Measurements from ENCODE around the gene KIF6.

KIF6 gene

GRCh38 chr6:39411465-39411864, 313.7 kb downstream of the KIF6 start:
- H3K9me2 ChIP-seq (replicated peaks; ENCODE audit: insufficient read depth, low read length) = no peaks in the 10 kb centered on the region
- H3K9me3 ChIP-seq (replicated peaks; ENCODE audit: insufficient read depth, low read length) = no peaks in the 10 kb centered on the region
- no peaks in the 10 kb centered on the region for H3K79me2 ChIP-seq (ENCODE audit: low read length)
- no peak overlapping the region for H3K27ac ChIP-seq (ENCODE audit: low read length)
- H3K4me1 ChIP-seq (ENCODE audit: low read length) = no peaks in the 10 kb centered on the region
- no peak for DNase-seq
- no peaks in the 10 kb centered on the region for H3K27me3 ChIP-seq (replicated peaks; ENCODE audit: insufficient read depth, low read length)
- no peak for TF ChIP-seq EZH2phosphoT487 (IDR thresholded peaks at IDR 0.05; ENCODE audit: low read length)
- no peaks in the 10 kb centered on the region for H4K20me1 ChIP-seq (ENCODE audit: insufficient read depth, low read length)
- H3K4me2 ChIP-seq (ENCODE audit: low read depth, low read length) = no peak overlapping the region
- H2AFZ ChIP-seq (ENCODE audit: low read length) = no peak overlapping the region
- no peaks in the 10 kb centered on the region for H3K36me3 ChIP-seq (replicated peaks; ENCODE audit: insufficient read depth, low read length)
- H3K4me3 ChIP-seq (ENCODE audit: low read length) = no peak overlapping the region
- H3F3A ChIP-seq (ENCODE audit: insufficient read depth, low read length) = no peaks in the 10 kb centered on the region
- no peak overlapping the region for H3K9ac ChIP-seq (ENCODE audit: low read length)

- no peaks in the 10 kb centered on the region for H3K79me2 ChIP-seq (ENCODE audit: low read length)
- no peak overlapping the region for H2AFZ ChIP-seq (ENCODE audit: low read length)
- no peaks in the 10 kb centered on the region for H3K36me3 ChIP-seq (replicated peaks; ENCODE audit: insufficient read depth, low read length)
- no peaks in the 10 kb centered on the region for H3K9me3 ChIP-seq (replicated peaks; ENCODE audit: insufficient read depth, low read length)
- H3K27ac ChIP-seq (ENCODE audit: low read length) = no peak overlapping the region
- no peak overlapping the region for H3K4me2 ChIP-seq (ENCODE audit: low read depth, low read length)
- no peak overlapping the region for H3K4me3 ChIP-seq (ENCODE audit: low read length)
- no peaks in the 10 kb centered on the region for H3K4me1 ChIP-seq (ENCODE audit: low read length)
- H3K9me2 ChIP-seq (replicated peaks; ENCODE audit: insufficient read depth, low read length) = no peaks in the 10 kb centered on the region
- no peak for TF ChIP-seq CTCF (IDR thresholded peaks at IDR 0.05; ENCODE audit: low read length)
- TF ChIP-seq EZH2phosphoT487 (IDR thresholded peaks at IDR 0.05; ENCODE audit: low read length) = no peak
- no peak for TF ChIP-seq EZH2 (optimal IDR thresholded peaks at IDR 0.05; ENCODE audit: low read depth, low read length)
- H3K27me3 ChIP-seq (replicated peaks; ENCODE audit: insufficient read depth, low read length) = no peaks in the 10 kb centered on the region
- H3K9ac ChIP-seq (ENCODE audit: low read length) = no peak overlapping the region
- no peaks in the 10 kb centered on the region for H3F3A ChIP-seq (ENCODE audit: insufficient read depth, low read length)
- DNase-seq = no peak
- no peaks in the 10 kb centered on the region for H4K20me1 ChIP-seq (ENCODE audit: insufficient read depth, low read length)
Measured at GRCh38 chr6:39411001-39411400, 314.2 kb downstream of the KIF6 start.

GRCh38 chr6:39409889-39410288, 315.3 kb downstream of the KIF6 start:
- no peak overlapping the region for H3K27ac ChIP-seq (ENCODE audit: low read length)
- H3F3A ChIP-seq (ENCODE audit: insufficient read depth, low read length) = no peaks in the 10 kb centered on the region
- H3K9me2 ChIP-seq (replicated peaks; ENCODE audit: insufficient read depth, low read length) = no peaks in the 10 kb centered on the region
- H3K4me3 ChIP-seq (ENCODE audit: low read length) = no peak overlapping the region
- DNase-seq = no peak
- H3K36me3 ChIP-seq (replicated peaks; ENCODE audit: insufficient read depth, low read length) = no peaks in the 10 kb centered on the region
- H3K4me1 ChIP-seq (ENCODE audit: low read length) = no peaks in the 10 kb centered on the region
- no peaks in the 10 kb centered on the region for H3K9me3 ChIP-seq (replicated peaks; ENCODE audit: insufficient read depth, low read length)
- H3K79me2 ChIP-seq (ENCODE audit: low read length) = no peaks in the 10 kb centered on the region
- H3K4me2 ChIP-seq (ENCODE audit: low read depth, low read length) = no peak overlapping the region
- no peak overlapping the region for H3K9ac ChIP-seq (ENCODE audit: low read length)
- no peak overlapping the region for H2AFZ ChIP-seq (ENCODE audit: low read length)
- no peaks in the 10 kb centered on the region for H3K27me3 ChIP-seq (replicated peaks; ENCODE audit: insufficient read depth, low read length)
- no peaks in the 10 kb centered on the region for H4K20me1 ChIP-seq (ENCODE audit: insufficient read depth, low read length)
- TF ChIP-seq EZH2 (optimal IDR thresholded peaks at IDR 0.05; ENCODE audit: low read depth, low read length) (no peak), CTCF (IDR thresholded peaks at IDR 0.05; ENCODE audit: low read length) (no peak), EZH2phosphoT487 (IDR thresholded peaks at IDR 0.05; ENCODE audit: low read length) (no peak)

- no peaks in the 10 kb centered on the region for H3K79me2 ChIP-seq (ENCODE audit: low read length)
- DNase-seq = no peak
- H3K9ac ChIP-seq (ENCODE audit: low read length) = no peak overlapping the region
- H3K27ac ChIP-seq (ENCODE audit: low read length) = no peak overlapping the region
- TF ChIP-seq CTCF (IDR thresholded peaks at IDR 0.05; ENCODE audit: low read length) (no peak), EZH2phosphoT487 (IDR thresholded peaks at IDR 0.05; ENCODE audit: low read length) (no peak), EZH2 (optimal IDR thresholded peaks at IDR 0.05; ENCODE audit: low read depth, low read length) (no peak)
- H3K36me3 ChIP-seq (replicated peaks; ENCODE audit: insufficient read depth, low read length) = no peaks in the 10 kb centered on the region
- no peak overlapping the region for H3K4me2 ChIP-seq (ENCODE audit: low read depth, low read length)
- H4K20me1 ChIP-seq (ENCODE audit: insufficient read depth, low read length) = no peaks in the 10 kb centered on the region
- H3F3A ChIP-seq (ENCODE audit: insufficient read depth, low read length) = no peaks in the 10 kb centered on the region
- H3K4me1 ChIP-seq (ENCODE audit: low read length) = no peaks in the 10 kb centered on the region
- no peak overlapping the region for H2AFZ ChIP-seq (ENCODE audit: low read length)
- no peaks in the 10 kb centered on the region for H3K27me3 ChIP-seq (replicated peaks; ENCODE audit: insufficient read depth, low read length)
- H3K9me2 ChIP-seq (replicated peaks; ENCODE audit: insufficient read depth, low read length) = no peaks in the 10 kb centered on the region
- no peaks in the 10 kb centered on the region for H3K9me3 ChIP-seq (replicated peaks; ENCODE audit: insufficient read depth, low read length)
- no peak overlapping the region for H3K4me3 ChIP-seq (ENCODE audit: low read length)
Measured at GRCh38 chr6:39407446-39407993, 317.7 kb downstream of the KIF6 start.
